IMR-90 (cell line): Measurements from ENCODE around the gene ARRDC1. TPM values are rescaled to one million over a fixed set of nuclear protein-coding genes. Genes with fewer than 3 reads are reported as not detected.

Experiments
- ATAC-seq: fragments of 200-7000 bp; cut with Tn5 transposase; 2 replicates; pipeline ENCODE4 v1.9.1; 2020; ENCODE audit warnings: low read depth, mild to moderate bottlenecking, moderate library complexity
- BruUV-seq: library from RNA; stranded (reverse); fragments of 400-500 nt; replicated peaks from 2 replicates; lab custom pipeline; 2021; lab: Mats Ljungman, UMichigan
- CTCF ChIA-PET: fragments of 300-600 bp; formaldehyde crosslinking; extraction: SDS; loops from one replicate; lab custom pipeline; 2021; ENCODE audit warnings: antibody characterized with exemption; lab: Yijun Ruan, JAX
- POLR2A ChIA-PET: fragments of 300-600 bp; sonication (Branson Sonifier 250); formaldehyde crosslinking; loops from one replicate; lab custom pipeline; 2022; ENCODE audit warnings: antibody characterized with exemption; ENCODE audit not compliant: unreplicated experiment; lab: Charles Lee
- DNase-seq: peaks from one replicate; pipeline ENCODE4 v3.0.0; 2013
- H2AFZ ChIP-seq: replicated peaks from 2 replicates; pipeline ENCODE3; 2013; ENCODE audit warnings: low read length, mild to moderate bottlenecking; ENCODE audit not compliant: poor library complexity
- H2AK5ac ChIP-seq: 2 replicates; pipeline ENCODE4 v1.6.1; 2013; ENCODE audit warnings: low read depth, low read length, inconsistent platforms
- H2AK9ac ChIP-seq: replicated peaks from 2 replicates; pipeline ENCODE3; 2013; ENCODE audit warnings: mild to moderate bottlenecking, low read depth, low read length, moderate library complexity; ENCODE audit not compliant: poor library complexity
- H2BK120ac ChIP-seq: 2 replicates; pipeline ENCODE4 v1.6.1; 2013; ENCODE audit warnings: low read depth, low read length, inconsistent platforms
- H2BK15ac ChIP-seq: 3 replicates; pipeline ENCODE4 v1.6.1; 2013; ENCODE audit warnings: low read depth, low read length, inconsistent platforms
- H2BK20ac ChIP-seq: 2 replicates; pipeline ENCODE4 v1.6.1; 2013; ENCODE audit warnings: low read depth, mild to moderate bottlenecking, inconsistent platforms, low read length, moderate library complexity
- H2BK5ac ChIP-seq: 2 replicates; pipeline ENCODE4 v1.6.1; 2013; ENCODE audit warnings: mild to moderate bottlenecking, low read depth, low read length, inconsistent platforms; ENCODE audit not compliant: poor library complexity, severe bottlenecking
- H3K14ac ChIP-seq: replicated peaks from 2 replicates; pipeline ENCODE4 v1.6.1; 2013; ENCODE audit warnings: low read depth, low read length, inconsistent platforms
- H3K18ac ChIP-seq: 2 replicates; pipeline ENCODE4 v1.6.1; 2013; ENCODE audit warnings: low read depth, low read length, control low read depth
- H3K23ac ChIP-seq: 2 replicates; pipeline ENCODE4 v1.6.1; 2013; ENCODE audit warnings: low read depth, low read length, inconsistent platforms
- H3K27ac ChIP-seq: 2 replicates; pipeline ENCODE4 v1.5.1; 2013; ENCODE audit warnings: mild to moderate bottlenecking, control low read depth, low read length; ENCODE audit not compliant: insufficient read depth
- H3K27me3 ChIP-seq: 2 replicates; pipeline ENCODE4 v1.6.1; 2013; ENCODE audit warnings: low read length; ENCODE audit not compliant: control insufficient read depth, insufficient read depth
- H3K36me3 ChIP-seq: 2 replicates; pipeline ENCODE4 v1.6.1; 2013; ENCODE audit warnings: low read length, mixed read lengths; ENCODE audit not compliant: control insufficient read depth, insufficient read depth
- H3K4ac ChIP-seq: 2 replicates; pipeline ENCODE4 v1.6.1; 2013; ENCODE audit warnings: low read depth, low read length, inconsistent platforms
- H3K4me1 ChIP-seq: 2 replicates; pipeline ENCODE4 v1.6.1; 2013; ENCODE audit warnings: low read length, mixed read lengths; ENCODE audit not compliant: control insufficient read depth, insufficient read depth
- H3K4me2 ChIP-seq: 2 replicates; pipeline ENCODE4 v1.6.1; 2013; ENCODE audit warnings: low read depth, mild to moderate bottlenecking, control low read depth, low read length, moderate library complexity
- H3K4me3 ChIP-seq: 2 replicates; pipeline ENCODE4 v1.5.1; 2013; ENCODE audit warnings: low read depth, mild to moderate bottlenecking, control low read depth, low read length, moderate library complexity; ENCODE audit not compliant: insufficient read depth
- H3K56ac ChIP-seq: 2 replicates; pipeline ENCODE4 v1.6.1; 2013; ENCODE audit warnings: low read length, inconsistent platforms; ENCODE audit not compliant: insufficient read depth; ENCODE audit errors: extremely low read depth
- H3K79me1 ChIP-seq, 2 experiments: 2 replicates each; pipeline ENCODE4 v1.6.1; 2013; ENCODE audit warnings: low read length in 2 of 2, inconsistent platforms in 1 of 2, low read depth in 1 of 2
- H3K9ac ChIP-seq: 2 replicates; pipeline ENCODE4 v1.6.1; 2013; ENCODE audit warnings: low read depth, low read length, control low read depth
- H3K9me1 ChIP-seq: 2 replicates; pipeline ENCODE4 v1.6.1; 2013; ENCODE audit warnings: low read length, inconsistent platforms; ENCODE audit not compliant: insufficient read depth
- H3K9me3 ChIP-seq: 2 replicates; pipeline ENCODE4 v1.6.1; 2013; ENCODE audit warnings: low read length; ENCODE audit not compliant: control insufficient read depth, insufficient read depth
- H4K20me1 ChIP-seq: 2 replicates; pipeline ENCODE4 v1.6.1; 2013; ENCODE audit warnings: low read length, inconsistent platforms; ENCODE audit not compliant: insufficient read depth
- H4K5ac ChIP-seq: 2 replicates; pipeline ENCODE4 v1.6.1; 2013; ENCODE audit warnings: mild to moderate bottlenecking, low read depth, low read length, control low read depth
- H4K8ac ChIP-seq, 2 experiments: 2 replicates each; pipeline ENCODE4 v1.6.1; 2013; ENCODE audit warnings: low read depth in 2 of 2, low read length in 2 of 2, control low read depth in 1 of 2, inconsistent platforms in 1 of 2
- H4K91ac ChIP-seq: 2 replicates; pipeline ENCODE4 v1.6.1; 2013; ENCODE audit warnings: low read depth, low read length, inconsistent platforms; ENCODE audit not compliant: insufficient read depth
- NFE2L2 ChIP-seq: fragments of 150-350 bp; IDR thresholded peaks from 2 replicates; pipeline ENCODE4 v1.6.1; 2016; ENCODE audit warnings: low read depth, mild to moderate bottlenecking, low read length
- RFX5 ChIP-seq: IDR thresholded peaks from 2 replicates; pipeline ENCODE4 v1.8.0; 2012; ENCODE audit warnings: low read depth, mild to moderate bottlenecking, low read length, moderate library complexity
- WGBS, 2 experiments: methylation state at CpG; one replicate each; pipeline versions ENCODE4 v1.1.5 to v1.1.7; 2013; ENCODE audit warnings: missing lambda C conversion rate in 2 of 2; ENCODE audit not compliant: insufficient read length in 1 of 2; ENCODE audit errors: extremely low coverage in 2 of 2; 5-methylcytosine and 5-hydroxymethylcytosine counted together
- dilution Hi-C: fragments of 300-500 bp; cut with HindIII; formaldehyde crosslinking; loops from one replicate; pipeline ENCODE4 v1.14.3; 2018; ENCODE audit warnings: low sequenced_read_pairs; ENCODE audit not compliant: unreplicated experiment
- in situ Hi-C: fragments of 300-500 bp; cut with MboI; formaldehyde crosslinking; loops from 3 replicates; pipeline ENCODE4 v1.14.3; 2019; ENCODE audit warnings: low sequenced_read_pairs, inconsistent platforms, mixed read lengths
- intact Hi-C: fragments of 100-400 bp; cut with micrococcal nuclease; formaldehyde crosslinking; loops from 2 replicates; pipeline ENCODE4 v1.10.0; 2022
- polyA plus RNA-seq, 3 experiments: library from polyadenylated mRNA; depleted of rRNA; stranded (reverse); fragments of >200 nt; gene quantifications; 2 replicates each; pipeline ENCODE4 v1.2.3, GENCODE V29; 2012; ENCODE audit warnings: low replicate concordance in 1 of 3
- total RNA-seq: library from RNA; depleted of rRNA; stranded (reverse); fragments of >200 nt; gene quantifications from 2 replicates; pipeline ENCODE4 v1.2.3, GENCODE V29; 2012

The ARRDC1 gene
- total and polyA plus RNA-seq, 2 of the 4 experiments (the other 2 are of a cell fraction): 7.7 to 41.4 TPM

GRCh38 chr9:137569609-137570203 lies 35.8 kb upstream of the ARRDC1 start:
- ChIA-PET POLR2A (no interaction called here), CTCF (no interaction called here)
- Histone ChIP-seq H3K18ac (no peak overlapping the region), H2AK5ac (no peak overlapping the region), H4K91ac (no peak overlapping the region), H3K36me3 (peaks cover 33% of the 10 kb centered on the region), H3K14ac (no peak overlapping the region), H2BK15ac (no peak overlapping the region), H2AK9ac (no peak overlapping the region), H4K5ac (no peak overlapping the region), H3K79me1 (peaks cover 31 to 42% of the 10 kb centered on the region in 2 experiments), H3K4me3 (no peak overlapping the region), H3K56ac (no peak overlapping the region), H2BK120ac (no peak overlapping the region), H3K27me3 (no peaks in the 10 kb centered on the region), H3K9ac (no peak overlapping the region), H2BK5ac (peak overlapping the region; percentile 54), H3K27ac (no peak overlapping the region), H2AFZ (no peak overlapping the region), H4K8ac (no peak overlapping the region), H3K4me1 (no peaks in the 10 kb centered on the region), H3K9me3 (no peaks in the 10 kb centered on the region), H3K23ac (no peak overlapping the region), H3K9me1 (peaks cover 7% of the 10 kb centered on the region), H3K4me2 (no peak overlapping the region), H3K4ac (no peak overlapping the region), H2BK20ac (no peak overlapping the region), H4K20me1 (peaks cover 4% of the 10 kb centered on the region; the same call in 1 of the 2 replicates)
- in situ Hi-C loops (no loop called here), intact Hi-C loops (no loop called here), dilution Hi-C loops (no loop called here)
- TF ChIP-seq RFX5: no peak
- TF ChIP-seq NFE2L2: no peak
- BruUV-seq: no TSS peak
- 89 to 100% methylated on average over 2 to 4 of the region's 5 CpGs for WGBS, 2 experiments
- ATAC-seq (no peak), DNase-seq (no peak)
